Motor neuron (in vitro differentiated cells): ENCODE measurements around the gene OR7G3. TPM values are rescaled to one million over a fixed set of nuclear protein-coding genes. Genes with fewer than 3 reads are reported as not detected.

Source experiments
- ATAC-seq, 8 experiments: fragments of 200-7000 bp; cut with Tn5 transposase; replicated peaks in 6 of 8; 2 replicates each; pipeline ENCODE4 v1.8.0; 2021; ENCODE audit warnings: mild to moderate bottlenecking in 8 of 8, moderate library complexity in 8 of 8
- H3K27ac ChIP-seq, 2 donors: fragments of 250-450 bp; sonication (Bioruptor Pico); 2 replicates each; pipeline ENCODE4 v1.9.0; 2021; ENCODE audit warnings: antibody characterized with exemption in 2 of 2, mild to moderate bottlenecking in 2 of 2, moderate library complexity in 1 of 2
- H3K4me1 ChIP-seq, 2 donors: fragments of 250-450 bp; sonication (Bioruptor Pico); replicated peaks in 1 of 2; 2 replicates each; pipeline ENCODE4 v1.6.1; 2021; ENCODE audit warnings: antibody characterized with exemption in 2 of 2, mild to moderate bottlenecking in 2 of 2, moderate library complexity in 1 of 2
- H3K4me3 ChIP-seq, 5 donors: fragments of 250-450 bp; sonication (Bioruptor Pico); 2 replicates each; pipeline ENCODE4 v1.9.0; 2021; ENCODE audit warnings: antibody characterized with exemption in 5 of 5, mild to moderate bottlenecking in 5 of 5, moderate library complexity in 4 of 5
- WGBS, 10 experiments: fragments of 450-650 bp; shearing (Covaris generic); methylation state at CpG; one replicate each; pipeline ENCODE4 v1.0.0; 2022; 5-methylcytosine and 5-hydroxymethylcytosine counted together
- in situ Hi-C, 9 experiments: fragments of 400-800 bp; cut with MboI; loops; one replicate each; pipeline ENCODE4 v1.15.0; 2021; ENCODE audit warnings: low sequenced_read_pairs in 9 of 9, low pct_unique_long_range_greater_than_20kb in 2 of 9; ENCODE audit not compliant: unreplicated experiment in 9 of 9
- total RNA-seq, 8 experiments: library from RNA; unstranded; fragments of 300-600 nt; gene quantifications; 2 replicates each; pipeline versions ENCODE4 v1.2.3 to v1.2.4, GENCODE V29; 2022

The OR7G3 gene
- total RNA-seq, 8 experiments from 2014 or later, result not detected

DNA sequence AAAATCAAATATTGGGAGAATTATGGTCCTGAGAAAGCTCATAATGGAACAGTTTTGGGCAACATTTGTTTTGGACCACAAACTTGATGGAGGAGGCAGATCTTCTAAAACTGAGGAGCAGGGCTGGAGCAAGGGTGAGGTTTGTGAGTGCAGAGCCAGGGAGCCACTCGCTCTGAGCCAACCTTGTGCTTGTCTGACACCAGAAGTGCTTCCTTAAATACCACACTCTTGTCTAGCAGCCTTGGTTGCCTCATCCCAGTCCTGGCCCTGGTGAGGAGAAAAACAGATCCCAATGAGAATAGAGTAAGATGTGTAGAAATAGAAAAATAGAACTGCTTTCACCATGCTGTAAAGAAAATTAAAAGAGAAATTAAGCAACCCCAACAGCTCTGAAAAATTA is 20.1 kb upstream of the OR7G3 start:
- Histone ChIP-seq H3K4me1 (no peaks in the 10 kb centered on the region), H3K27ac (no peak overlapping the region), H3K4me3 (no peak overlapping the region)
- no peak for ATAC-seq
- in situ Hi-C loops, result loop anchor here in 2 of 9 experiments (25.0 kb wide), 2 partner anchors 290 to 665 kb away; partner anchors contain the start of genes FBXL12 (in 1 of the 2) and ZNF266 (in 1 of the 2)
- 80 to 100% methylated on average over 1 of the region's 1 CpG; no CpG with 5 or more reads in 8 of the 10 experiments for WGBS, 10 experiments

DNA sequence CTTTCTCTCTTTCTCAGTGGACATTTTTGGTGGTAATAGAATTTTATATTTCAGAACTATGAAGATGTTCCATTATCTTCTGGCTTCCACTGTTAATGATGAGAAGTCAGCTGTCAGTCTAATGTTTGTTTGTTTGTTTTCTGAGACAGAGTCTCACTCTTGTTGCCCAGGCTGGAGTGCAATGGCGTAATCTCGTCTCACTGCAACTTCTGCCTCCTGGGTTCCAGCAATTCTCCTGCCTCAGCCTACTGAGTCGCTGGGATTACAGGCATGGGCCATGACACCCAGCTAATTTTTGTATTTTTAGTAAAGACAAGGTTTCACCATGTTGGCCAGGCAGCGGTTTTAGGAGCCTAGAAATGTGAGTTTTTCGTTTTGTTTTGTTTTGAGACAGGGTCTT is 18.2 kb upstream of the OR7G3 start:
- H3K27ac ChIP-seq, result no peak overlapping the region
- no peak overlapping the region for H3K4me3 ChIP-seq
- WGBS, 10 experiments, result 17 to 100% (median 97%) methylated on average over 1 to 5 of the region's 5 CpGs; no CpG with 5 or more reads in 2 of the 10 experiments
- in situ Hi-C loops, result loop anchor here in 2 of 9 experiments (25.0 kb wide), 2 partner anchors 292 to 667 kb away; partner anchors contain the start of genes FBXL12 (in 1 of the 2) and ZNF266 (in 1 of the 2)
- ATAC-seq, result no peak
- H3K4me1 ChIP-seq, result peaks cover 0 to 4% of the 10 kb centered on the region in 2 donors

DNA sequence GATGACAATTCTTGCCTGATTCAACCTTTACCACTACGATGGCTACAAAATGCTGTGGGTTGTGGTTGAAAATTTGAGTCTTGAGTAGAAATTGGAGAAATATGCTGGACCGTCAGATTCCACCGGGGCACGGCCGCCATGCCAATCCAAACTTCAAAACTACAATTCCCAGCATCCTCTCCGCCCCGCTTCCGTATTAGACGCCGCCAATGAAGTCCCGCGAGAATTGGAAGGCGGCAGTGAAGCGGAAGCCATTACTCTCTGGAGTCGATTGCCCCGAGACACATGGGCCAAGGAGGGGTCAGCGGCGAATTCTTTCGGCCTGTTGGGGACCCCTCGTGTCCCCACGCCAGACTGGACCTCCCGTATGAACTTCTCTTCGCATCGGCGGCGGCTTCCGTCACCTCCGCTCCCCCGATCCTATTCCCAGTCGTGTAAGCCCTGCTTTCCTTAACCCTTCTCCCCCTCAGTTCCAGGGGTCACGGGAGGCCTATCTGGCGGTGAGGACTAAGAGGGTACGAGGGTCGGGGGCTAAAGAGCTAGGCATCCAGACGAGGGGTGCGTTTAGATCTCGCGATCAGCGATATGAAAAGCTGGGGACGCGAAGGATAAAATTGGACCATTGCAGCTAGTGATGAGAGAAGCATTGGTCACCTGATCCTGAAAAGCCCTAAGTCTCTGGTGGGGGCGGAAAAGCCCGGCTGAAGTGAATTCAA is 13.6 kb upstream of the OR7G3 start, which contains the start of gene ZNF317:
Gene ZNF317, plus strand, starts transcription at position 239 of the 716 bp plus-strand sequence. CDS start 15,620 bp downstream, outside the sequence.
- peak; percentile 94 to 99 (median 98) for ATAC-seq
- Histone ChIP-seq H3K27ac (peak within 1 kb of the TSS; percentile 85 to 90), H3K4me3 (peak within 1 kb of the TSS; percentile 78 to 96 (median 87)), H3K4me1 (peaks cover 0 to 4% of the 10 kb centered on the region in 2 donors)
- WGBS, 10 experiments, result 0 to 3% (median 0%) methylated on average over 1 to 20 of the region's 43 CpGs; no CpG with 5 or more reads in 1 of the 10 experiments
- in situ Hi-C loops, result loop anchor here in 2 of 9 experiments (25.0 kb wide), 2 partner anchors 297 to 672 kb away; partner anchors contain the start of genes FBXL12 (in 1 of the 2) and ZNF266 (in 1 of the 2)

DNA sequence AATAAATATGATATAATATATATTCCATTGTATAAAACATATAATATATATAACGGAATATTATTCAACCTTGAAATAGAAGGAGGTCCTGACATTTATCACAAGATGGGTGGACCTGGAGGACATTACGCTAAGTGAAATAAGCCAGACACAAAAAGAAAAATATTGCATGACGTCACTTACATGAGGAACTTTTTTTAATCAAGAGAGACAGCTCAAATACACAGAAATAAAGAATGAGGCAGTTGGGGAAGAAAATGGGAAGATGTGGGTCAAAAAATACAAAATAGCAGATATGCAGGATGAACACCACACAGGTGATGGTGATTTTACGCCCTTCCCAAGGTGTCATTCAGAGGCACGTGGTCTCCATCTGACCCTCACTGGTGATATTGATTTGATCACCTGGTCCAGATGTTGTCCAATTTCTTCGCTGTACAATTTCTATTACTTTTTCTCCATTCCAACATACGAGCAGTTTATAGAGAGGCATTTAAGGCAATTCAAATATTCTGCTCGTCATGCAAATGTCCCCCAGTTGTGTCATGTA is 12.9 kb upstream of the OR7G3 start:
- in situ Hi-C loops, result loop anchor here in 2 of 9 experiments (25.0 kb wide), 2 partner anchors 298 to 673 kb away; partner anchors contain the start of genes FBXL12 (in 1 of the 2) and ZNF266 (in 1 of the 2)
- Histone ChIP-seq H3K4me1 (peaks cover 0 to 4% of the 10 kb centered on the region in 2 donors), H3K27ac (peak overlapping the region; percentile 85 to 90), H3K4me3 (peak overlapping the region; percentile 78 to 96 (median 87))
- peak; percentile 4 to 34 (median 12) for ATAC-seq
- 8 to 83% (median 41%) methylated on average over 2 to 8 of the region's 8 CpGs for WGBS, 10 experiments

DNA sequence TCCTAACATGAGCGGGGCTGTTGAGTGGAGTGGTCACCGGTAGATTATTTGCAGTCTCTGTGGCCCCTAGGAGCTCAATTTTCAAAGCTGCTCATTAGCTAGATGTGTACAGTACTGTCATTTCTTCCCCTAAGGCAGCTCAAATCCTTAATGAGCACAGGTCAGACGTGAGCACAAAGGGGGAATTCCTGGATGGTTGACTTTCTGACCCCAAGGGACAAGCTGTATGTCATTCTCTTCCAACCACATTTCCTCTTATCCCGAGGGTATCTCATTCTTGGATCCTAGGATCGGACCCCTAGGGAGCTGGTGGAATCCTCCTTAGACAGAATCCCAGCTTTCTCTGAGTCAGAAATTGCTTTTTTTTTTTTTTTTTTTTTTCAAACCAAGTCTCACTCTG is 5.7 kb upstream of the OR7G3 start:
- no peak overlapping the region for H3K4me3 ChIP-seq
- in situ Hi-C loops, result loop anchor here in 2 of 9 experiments (25.0 kb wide), 2 partner anchors 305 to 680 kb away; partner anchors contain the start of genes FBXL12 (in 1 of the 2) and ZNF266 (in 1 of the 2)

DNA sequence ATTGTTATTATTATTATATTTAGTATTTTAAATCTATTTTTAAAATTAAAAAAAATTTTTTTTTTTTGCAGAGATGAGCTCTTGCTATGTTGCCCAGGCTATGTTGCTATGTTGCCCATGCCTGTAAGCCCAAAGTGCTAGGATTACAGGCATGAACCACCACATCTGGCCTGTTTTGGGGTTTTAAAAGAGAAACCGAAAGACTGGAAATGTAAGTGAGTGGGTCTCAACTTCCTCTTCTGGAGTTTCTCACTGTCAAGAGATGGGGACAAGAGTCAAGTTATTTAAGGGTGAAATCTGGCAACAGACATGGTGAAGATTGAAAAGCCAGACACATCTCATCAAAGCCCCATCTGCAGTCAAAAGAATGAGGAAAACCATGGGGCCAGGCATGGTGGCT is 4.2 kb upstream of the OR7G3 start:
- Histone ChIP-seq H3K27ac (no peak overlapping the region), H3K4me3 (no peak overlapping the region), H3K4me1 (no peaks in the 10 kb centered on the region)
- in situ Hi-C loops, result loop anchor here in 2 of 9 experiments (25.0 kb wide), 2 partner anchors 306 to 681 kb away; partner anchors contain the start of genes FBXL12 (in 1 of the 2) and ZNF266 (in 1 of the 2)
- 0 to 83% (median 37%) methylated on average over 1 of the region's 1 CpG; no CpG with 5 or more reads in 6 of the 10 experiments for WGBS, 10 experiments
- ATAC-seq, result no peak

More for the DNA sequence above, 5.7 kb upstream of the OR7G3 start:
- 42 to 69% (median 57%) methylated on average over 2 to 3 of the region's 5 CpGs; no CpG with 5 or more reads in 6 of the 10 experiments for WGBS, 10 experiments
- Histone ChIP-seq H3K4me1 (no peaks in the 10 kb centered on the region), H3K27ac (no peak overlapping the region)
- ATAC-seq, result no peak

DNA sequence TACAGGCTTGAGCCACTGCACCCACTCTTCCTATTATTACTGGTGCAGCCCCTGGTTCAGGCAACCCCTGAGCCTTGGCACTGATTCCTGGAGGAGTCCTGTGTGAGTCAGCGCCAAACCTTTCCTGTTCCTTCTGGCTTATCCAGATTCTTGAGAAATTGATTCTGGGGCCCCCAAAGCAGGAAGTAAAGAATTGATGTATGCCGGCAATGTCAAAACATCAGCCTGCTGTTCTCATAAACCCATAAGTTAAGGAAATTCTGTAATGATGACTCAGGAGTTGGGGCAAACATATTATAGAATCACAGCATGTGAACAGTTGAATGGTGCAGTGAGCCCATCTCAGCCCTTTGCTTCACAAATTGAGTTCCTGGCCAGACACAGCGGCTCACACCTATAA is 1.4 kb upstream of the OR7G3 start:
- H3K4me1 ChIP-seq, result no peaks in the 10 kb centered on the region
- peak in 1 of 8 experiments; percentile 73 for ATAC-seq
- H3K27ac ChIP-seq, result no peak overlapping the region
- in situ Hi-C loops, result loop anchor here in 2 of 9 experiments (25.0 kb wide), 2 partner anchors 309 to 684 kb away; partner anchors contain the start of genes FBXL12 (in 1 of the 2) and ZNF266 (in 1 of the 2)
- 0 to 100% (median 71%) methylated on average over 1 to 3 of the region's 3 CpGs; no CpG with 5 or more reads in 1 of the 10 experiments for WGBS, 10 experiments
- no peak overlapping the region for H3K4me3 ChIP-seq

DNA sequence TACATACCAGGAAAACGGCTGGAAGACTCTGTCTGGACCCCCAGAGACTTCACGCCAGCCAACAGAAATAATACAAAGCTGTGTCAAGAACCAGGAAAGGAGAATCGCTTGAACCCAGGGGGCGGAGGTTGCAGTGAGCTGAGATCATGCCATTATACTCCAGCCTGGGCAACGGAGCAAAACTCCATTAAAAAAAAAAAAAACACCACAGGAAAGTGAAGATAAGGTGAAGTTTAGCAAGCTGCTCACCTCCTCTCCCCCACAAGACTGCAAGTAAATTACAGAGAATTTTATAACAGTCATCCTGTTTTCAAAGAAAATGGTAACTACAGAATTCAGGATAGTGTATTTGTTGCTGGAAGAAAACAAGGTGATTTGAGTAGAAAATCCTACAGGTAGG is 10.2 kb downstream of the OR7G3 start:
- in situ Hi-C loops, result no loop called here
- Histone ChIP-seq H3K27ac (no peak overlapping the region), H3K4me3 (no peak overlapping the region), H3K4me1 (no peaks in the 10 kb centered on the region)
- 20 to 56% (median 38%) methylated on average over 2 to 5 of the region's 5 CpGs; no CpG with 5 or more reads in 2 of the 10 experiments for whole genome bisulfite sequencing, 10 experiments
- ATAC-seq, result no peak

DNA sequence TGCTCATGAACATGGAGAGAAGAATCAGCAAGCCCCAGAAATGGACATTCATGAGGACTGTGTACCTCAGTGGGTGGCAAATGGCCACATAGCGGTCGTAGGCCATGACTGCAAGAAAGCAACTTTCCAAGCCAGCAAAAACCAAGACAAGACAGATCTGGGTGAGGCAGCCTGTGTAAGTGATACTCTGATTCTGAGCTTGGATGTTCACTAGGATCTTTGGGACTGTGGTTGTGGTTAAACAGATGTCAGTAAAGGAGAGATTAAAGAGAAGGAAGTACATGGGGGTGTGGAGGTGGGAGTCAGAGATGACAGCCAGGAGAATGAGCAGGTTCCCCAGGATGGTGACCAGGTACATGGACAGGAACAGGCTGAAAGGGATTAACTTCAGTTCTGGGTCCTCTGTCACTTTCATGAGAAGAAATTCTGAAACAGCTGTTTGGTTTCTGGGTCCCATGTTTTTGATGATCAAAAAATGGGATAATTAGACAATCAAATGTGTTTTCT is 11.4 kb downstream of the OR7G3 start, which contains the start of gene OR7G1:
Gene OR7G1, minus strand, starts transcription at position 457 of the 507 bp plus-strand sequence. Its CDS starts 0 bp downstream, at position 457.
- no peak within 1 kb of the TSS for H3K27ac ChIP-seq
- no peaks in the 10 kb centered on the region for H3K4me1 ChIP-seq
- H3K4me3 ChIP-seq, result no peak within 1 kb of the TSS
- in situ Hi-C loops, result no loop called here
- WGBS, 10 experiments, result 40 to 65% (median 59%) methylated on average over 1 to 2 of the region's 2 CpGs; no CpG with 5 or more reads in 6 of the 10 experiments
- ATAC-seq, result no peak

DNA sequence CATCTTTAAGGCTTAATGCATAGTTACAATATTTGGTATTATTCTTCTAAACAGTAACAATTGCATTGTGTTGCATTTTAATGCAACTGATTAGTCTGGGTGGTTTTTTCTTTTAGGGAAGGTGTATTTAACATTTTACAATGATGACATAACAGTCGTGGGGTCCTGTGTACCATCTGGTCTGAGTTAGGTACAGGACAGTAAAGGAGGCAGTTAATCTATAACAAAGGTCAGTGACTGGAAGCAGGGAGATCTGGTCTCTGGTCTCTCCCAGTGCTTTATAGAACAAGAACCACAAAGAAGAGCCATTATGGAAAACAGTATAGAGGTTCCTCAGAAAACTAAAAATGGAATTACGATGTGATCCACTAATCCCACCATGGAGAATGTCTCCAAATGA is 16.8 kb downstream of the OR7G3 start:
- in situ Hi-C loops, result no loop called here
- no peak for ATAC-seq
- H3K4me3 ChIP-seq, result no peak overlapping the region
- no peaks in the 10 kb centered on the region for H3K4me1 ChIP-seq
- H3K27ac ChIP-seq, result no peak overlapping the region
- 0 to 51% (median 14%) methylated on average over 1 to 2 of the region's 2 CpGs; no CpG with 5 or more reads in 1 of the 10 experiments for WGBS, 10 experiments

DNA sequence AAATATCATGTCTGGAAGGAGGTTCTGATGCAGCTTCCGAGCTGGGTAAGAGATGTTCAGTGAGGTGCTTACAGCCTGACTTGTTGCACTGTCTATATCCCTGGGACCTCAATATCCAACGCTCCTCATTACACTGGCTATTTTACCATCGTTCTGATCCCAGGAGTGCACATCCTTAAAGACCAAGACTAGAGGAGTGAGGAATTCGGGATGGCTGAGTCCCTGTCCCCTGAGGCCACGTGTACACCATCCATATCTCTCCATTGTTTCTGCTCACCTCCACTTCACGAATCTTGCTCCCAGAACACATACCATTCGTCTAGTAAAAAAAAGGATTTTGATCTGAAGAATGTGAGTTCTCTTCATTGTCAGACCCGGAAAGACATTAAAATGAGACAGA is 19.4 kb downstream of the OR7G3 start, which contains the start of gene OR7G2:
Gene OR7G2, minus strand, starts transcription at position 101 of the 400 bp plus-strand sequence. CDS start 4,232 bp downstream, outside the sequence.
- WGBS, 10 experiments, result 0 to 50% (median 17%) methylated on average over 2 to 8 of the region's 8 CpGs

DNA sequence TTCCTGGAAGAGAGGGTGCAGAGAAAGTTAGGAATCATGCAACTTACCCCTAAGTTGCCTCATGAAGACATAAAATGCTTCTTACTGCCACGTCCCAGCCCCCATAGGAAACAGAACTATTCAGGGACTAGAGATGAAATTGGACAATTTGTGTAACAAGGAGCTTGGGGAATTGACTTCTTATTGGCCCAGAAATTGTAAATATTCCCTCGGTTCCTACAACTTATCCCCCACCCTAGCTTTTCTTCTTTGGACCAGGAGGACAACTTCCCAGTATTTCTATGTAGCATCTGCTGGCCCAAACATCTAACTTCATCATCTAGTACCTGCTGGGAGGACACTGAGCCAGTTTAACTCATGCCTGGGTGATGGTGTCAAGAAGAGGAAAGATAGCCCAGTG is 40.0 kb downstream of the OR7G3 start, which contains the start of gene OR1M1:
Gene OR1M1, plus strand, starts transcription at position 301 of the 400 bp plus-strand sequence. CDS start 6,184 bp downstream, outside the sequence.
- Histone ChIP-seq H3K4me1 (no peaks in the 10 kb centered on the region), H3K4me3 (no peak within 1 kb of the TSS), H3K27ac (no peak within 1 kb of the TSS)
- ATAC-seq, result no peak
- WGBS, 10 experiments, result 0 to 50% (median 8%) methylated on average over 1 to 2 of the region's 2 CpGs; no CpG with 5 or more reads in 2 of the 10 experiments
- in situ Hi-C loops, result loop anchor here in 4 of 9 experiments (25.0 kb wide), 2 partner anchors 424 to 449 kb away; partner anchors contain the start of gene NFILZ (in 1 of the 4)

More for the DNA sequence above, 19.4 kb downstream of the OR7G3 start, which contains the start of gene OR7G2:
- no peak within 1 kb of the TSS for H3K4me3 ChIP-seq
- no peak for ATAC-seq
- in situ Hi-C loops, result no loop called here
- H3K27ac ChIP-seq, result no peak within 1 kb of the TSS
- no peaks in the 10 kb centered on the region for H3K4me1 ChIP-seq
